PC-9 (cell line): ENCODE results near the gene DCLRE1C. TPM values are rescaled to one million over a fixed set of nuclear protein-coding genes. Genes with fewer than 3 reads are reported as not detected.
A peak's percentile ranks its signal among the peaks of the same experiment; 100 is the strongest.
"Not testable (repeated sequence)": the region's sequence is repeated elsewhere in the genome, so short reads cannot be mapped to it uniquely, and the experiment has no call there.

Source experiments
- BruUV-seq: library from RNA; stranded (reverse); fragments of 400-500 nt; replicated peaks from 2 replicates; lab custom pipeline; 2021; lab: Mats Ljungman, UMichigan
- CTCF ChIA-PET: fragments of 300-600 bp; sonication (Branson Sonifier 250); formaldehyde crosslinking; loops from one replicate; lab custom pipeline; 2022; ENCODE audit warnings: antibody characterized with exemption; lab: Charles Lee
- POLR2A ChIA-PET: fragments of 300-600 bp; sonication (Branson Sonifier 250); formaldehyde crosslinking; loops from one replicate; lab custom pipeline; 2022; ENCODE audit warnings: antibody characterized with exemption; ENCODE audit not compliant: unreplicated experiment; lab: Charles Lee
- DNase-seq, 2 experiments: peaks; one replicate each; pipeline versions ENCODE4 v3.0.0 to v3.0.0-alpha.2; 2015 to 2022; ENCODE audit warnings: mixed read lengths in 1 of 2
- H2AFZ ChIP-seq: fragments of 200-600 bp; sonication (generic); 2 replicates; pipeline ENCODE4 v1.8.1; 2017; ENCODE audit warnings: antibody characterized with exemption
- H3F3A ChIP-seq: fragments of 200-600 bp; sonication (generic); 2 replicates; pipeline ENCODE4 v1.8.1; 2017; ENCODE audit warnings: antibody characterized with exemption, mild to moderate bottlenecking, low read depth; ENCODE audit not compliant: insufficient read depth
- H3K27ac ChIP-seq: fragments of 200-600 bp; sonication (generic); 2 replicates; pipeline ENCODE4 v1.6.1; 2016; ENCODE audit warnings: mixed run types
- H3K27me3 ChIP-seq: fragments of 200-600 bp; sonication (generic); 2 replicates; pipeline ENCODE4 v1.6.1; 2016; ENCODE audit warnings: low read depth, mixed run types; ENCODE audit not compliant: insufficient read depth
- H3K36me3 ChIP-seq: fragments of 200-600 bp; sonication (generic); 2 replicates; pipeline ENCODE4 v1.6.1; 2016; ENCODE audit warnings: low read depth, mixed run types
- H3K4me1 ChIP-seq: fragments of 200-600 bp; sonication (generic); replicated peaks from 2 replicates; pipeline ENCODE4 v1.6.1; 2016; ENCODE audit warnings: mixed run types; ENCODE audit not compliant: insufficient read depth
- H3K4me2 ChIP-seq: fragments of 200-600 bp; sonication (generic); 2 replicates; pipeline ENCODE4 v1.6.1; 2017; ENCODE audit warnings: mixed run types
- H3K4me3 ChIP-seq: fragments of 200-600 bp; sonication (generic); 2 replicates; pipeline ENCODE4 v1.6.1; 2016; ENCODE audit warnings: mixed run types
- H3K79me2 ChIP-seq: fragments of 200-600 bp; sonication (generic); 2 replicates; pipeline ENCODE4 v1.6.1; 2017; ENCODE audit warnings: low read depth, mixed run types
- H3K9me2 ChIP-seq: fragments of 200-600 bp; sonication (generic); 2 replicates; pipeline ENCODE4 v1.8.1; 2017; ENCODE audit warnings: mild to moderate bottlenecking; ENCODE audit not compliant: insufficient read depth
- H3K9me3 ChIP-seq: fragments of 200-600 bp; sonication (generic); 2 replicates; pipeline ENCODE4 v1.8.1; 2016; ENCODE audit warnings: low read depth; ENCODE audit not compliant: insufficient read depth
- H4K20me1 ChIP-seq: fragments of 200-600 bp; sonication (generic); 2 replicates; pipeline ENCODE4 v1.8.1; 2017; ENCODE audit not compliant: insufficient read depth
- EZH2 ChIP-seq: fragments of 200-600 bp; sonication (generic); IDR thresholded peaks from 2 replicates; pipeline ENCODE4 v1.8.0; 2017; ENCODE audit warnings: antibody characterized with exemption, low read depth
- intact Hi-C: fragments of 100-400 bp; cut with micrococcal nuclease; formaldehyde crosslinking; loops from one replicate; pipeline ENCODE4 v1.10.0; 2022; ENCODE audit not compliant: unreplicated experiment
- total RNA-seq: library from RNA; stranded (reverse); gene quantifications from 2 replicates; pipeline ENCODE4 v1.2.3, GENCODE V29; 2021
- TF ChIP-seq, protein P1 (sequence below): fragments of 200-600 bp; sonication (generic); conservative IDR thresholded peaks from 2 replicates; pipeline ENCODE4 v1.6.1; 2017; ENCODE audit warnings: mixed run types, antibody characterized with exemption, mild to moderate bottlenecking, moderate library complexity

Gene DCLRE1C
- total RNA-seq, 1 experiment from 2014 or later: 14.0 TPM

DNA sequence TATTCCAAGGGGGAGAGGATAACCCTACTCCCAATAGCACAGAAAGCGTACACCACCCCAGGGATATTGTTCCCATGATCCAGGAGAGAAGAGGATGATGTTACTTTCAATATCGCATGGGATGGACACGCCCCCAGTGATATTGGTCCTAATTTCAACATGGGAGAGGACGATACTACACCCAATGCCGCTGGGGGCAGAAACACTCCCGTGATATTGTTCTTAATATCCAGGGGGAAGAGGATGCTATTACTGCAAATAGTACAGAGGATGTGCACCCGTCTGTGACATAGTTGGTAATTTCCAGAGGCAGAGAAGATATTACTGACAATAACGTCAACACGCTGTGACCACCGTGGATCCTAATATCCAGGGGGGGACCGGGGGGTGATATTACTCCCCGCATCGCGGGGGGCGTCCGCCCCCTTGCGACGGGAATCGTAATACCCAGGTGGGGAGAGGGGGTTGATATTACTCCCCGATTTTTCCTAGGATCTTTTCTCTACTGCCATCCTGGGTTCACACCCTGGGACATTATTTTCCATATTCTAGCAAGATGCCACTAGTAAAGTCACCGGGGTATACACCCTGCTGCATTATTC, 21.9 kb upstream of the DCLRE1C start:
- Histone ChIP-seq H3K4me3 (peak overlapping the region; percentile 42; the same call in 1 of the 2 replicates), H4K20me1 (no peaks in the 10 kb centered on the region), H3K27me3 (no peaks in the 10 kb centered on the region), H3K9me2 (no peaks in the 10 kb centered on the region), H3F3A (no peaks in the 10 kb centered on the region), H3K36me3 (no peaks in the 10 kb centered on the region), H3K79me2 (no peaks in the 10 kb centered on the region), H3K4me1 (no peaks in the 10 kb centered on the region), H3K9me3 (no peaks in the 10 kb centered on the region), H3K4me2 (peak overlapping the region; percentile 68), H2AFZ (no peak overlapping the region), H3K27ac (no peak overlapping the region)
- intact Hi-C loops: no loop called here
- TF ChIP-seq EZH2: no peak
- TF ChIP-seq, protein P1, sequence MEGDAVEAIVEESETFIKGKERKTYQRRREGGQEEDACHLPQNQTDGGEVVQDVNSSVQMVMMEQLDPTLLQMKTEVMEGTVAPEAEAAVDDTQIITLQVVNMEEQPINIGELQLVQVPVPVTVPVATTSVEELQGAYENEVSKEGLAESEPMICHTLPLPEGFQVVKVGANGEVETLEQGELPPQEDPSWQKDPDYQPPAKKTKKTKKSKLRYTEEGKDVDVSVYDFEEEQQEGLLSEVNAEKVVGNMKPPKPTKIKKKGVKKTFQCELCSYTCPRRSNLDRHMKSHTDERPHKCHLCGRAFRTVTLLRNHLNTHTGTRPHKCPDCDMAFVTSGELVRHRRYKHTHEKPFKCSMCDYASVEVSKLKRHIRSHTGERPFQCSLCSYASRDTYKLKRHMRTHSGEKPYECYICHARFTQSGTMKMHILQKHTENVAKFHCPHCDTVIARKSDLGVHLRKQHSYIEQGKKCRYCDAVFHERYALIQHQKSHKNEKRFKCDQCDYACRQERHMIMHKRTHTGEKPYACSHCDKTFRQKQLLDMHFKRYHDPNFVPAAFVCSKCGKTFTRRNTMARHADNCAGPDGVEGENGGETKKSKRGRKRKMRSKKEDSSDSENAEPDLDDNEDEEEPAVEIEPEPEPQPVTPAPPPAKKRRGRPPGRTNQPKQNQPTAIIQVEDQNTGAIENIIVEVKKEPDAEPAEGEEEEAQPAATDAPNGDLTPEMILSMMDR: peak; percentile 56
- no TSS peak for BruUV-seq
- ChIA-PET CTCF (no interaction called here), POLR2A (no interaction called here)
- peak in 1 of 2 experiments; percentile 38 for DNase-seq

DNA sequence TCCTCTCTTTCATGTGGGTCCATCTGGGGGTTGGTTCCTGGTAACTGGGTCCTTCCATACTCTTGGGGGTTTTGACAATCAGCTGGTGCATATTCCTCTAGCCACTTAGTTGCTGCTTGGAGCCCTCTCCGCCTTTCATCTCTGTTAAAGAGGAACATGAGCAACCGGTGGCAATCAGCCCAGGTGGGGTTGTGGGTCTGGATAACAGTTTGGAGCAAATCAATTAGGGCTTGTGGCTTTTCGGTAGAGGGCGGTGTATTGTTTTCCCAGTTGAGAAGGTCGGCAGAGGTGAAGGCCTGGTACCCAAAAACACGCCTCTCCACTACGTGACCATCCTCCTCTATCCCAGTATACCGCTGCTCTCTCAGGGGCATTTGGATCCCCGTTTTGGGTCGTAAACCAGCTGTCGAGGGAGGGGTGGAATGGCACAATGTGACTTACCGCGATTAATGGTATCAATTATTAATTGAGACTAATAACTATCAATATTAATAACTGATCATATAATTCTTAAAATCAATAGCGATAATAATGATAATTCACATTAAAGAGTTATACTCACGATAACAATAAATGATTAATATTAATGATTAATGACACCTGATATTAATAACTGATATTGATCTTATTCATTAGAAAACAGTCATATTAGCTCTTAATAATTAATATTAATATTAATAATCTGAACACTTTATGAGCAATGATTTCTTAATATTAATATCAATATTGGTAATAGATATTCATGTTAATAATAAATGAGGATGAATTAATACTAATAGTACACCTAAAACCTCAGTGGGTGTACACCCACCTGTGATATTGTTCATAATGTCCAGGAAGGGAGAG, 20.5 kb upstream of the DCLRE1C start:
- H3K4me2 ChIP-seq, H3K79me2 ChIP-seq, H3K4me3 ChIP-seq, BruUV-seq, H4K20me1 ChIP-seq, intact Hi-C loops, H3K27me3 ChIP-seq, H3K4me1 ChIP-seq, H3K27ac ChIP-seq, H3K36me3 ChIP-seq, DNase-seq, H3K9me3 ChIP-seq, H3F3A ChIP-seq, POLR2A ChIA-PET, H2AFZ ChIP-seq, H3K9me2 ChIP-seq, CTCF ChIA-PET: not testable (repeated sequence)

DNA sequence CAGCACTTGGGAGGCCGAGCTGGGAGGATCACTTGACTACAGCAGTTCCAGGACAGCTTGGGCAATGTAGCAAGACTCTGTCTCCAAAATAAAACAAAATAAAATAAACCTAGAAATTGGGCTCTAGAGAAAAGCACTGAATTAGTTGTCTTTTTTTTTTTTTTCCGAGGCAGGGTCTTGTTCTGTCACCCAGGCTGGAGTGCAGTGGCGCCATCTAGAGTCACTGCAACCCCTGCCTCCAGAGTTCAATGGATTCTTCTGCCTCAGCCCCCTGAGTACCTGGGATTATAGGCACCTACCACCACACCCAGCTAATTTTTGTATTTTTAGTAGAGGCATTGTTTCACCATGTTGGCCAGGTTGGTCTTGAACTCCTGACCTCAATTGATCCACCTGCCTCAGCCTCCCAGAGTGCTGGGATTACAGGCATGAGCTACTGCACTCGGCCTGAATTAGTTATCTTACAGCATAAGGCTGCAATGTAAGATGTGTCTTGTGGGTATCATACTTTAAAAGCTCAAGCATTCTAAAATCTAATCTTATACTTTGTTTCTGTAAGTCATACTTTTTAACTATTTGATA, 18.1 kb upstream of the DCLRE1C start:
- POLR2A ChIA-PET: no interaction called here
- H3K27ac ChIP-seq: no peak overlapping the region
- H3F3A ChIP-seq: no peaks in the 10 kb centered on the region
- DNase-seq: peak in 1 of 2 experiments; percentile 29
- CTCF ChIA-PET: interaction anchor here (0.6 to 0.8 kb wide), 3 partner anchors 19 to 418 kb away, joined by 3 to 6 read pairs (median 3); no protein-coding TSS in a partner anchor
- no peaks in the 10 kb centered on the region for H3K9me3 ChIP-seq
- no peaks in the 10 kb centered on the region for H4K20me1 ChIP-seq
- intact Hi-C loops: no loop called here
- no peaks in the 10 kb centered on the region for H3K79me2 ChIP-seq
- TF ChIP-seq, protein P1: peak; percentile 53
- TF ChIP-seq EZH2: no peak
- H3K27me3 ChIP-seq: no peaks in the 10 kb centered on the region
- H3K4me3 ChIP-seq: no peak overlapping the region
- H3K9me2 ChIP-seq: no peaks in the 10 kb centered on the region
- H2AFZ ChIP-seq: no peak overlapping the region
- no TSS peak for BruUV-seq
- no peak overlapping the region for H3K4me2 ChIP-seq
- no peaks in the 10 kb centered on the region for H3K36me3 ChIP-seq
- no peaks in the 10 kb centered on the region for H3K4me1 ChIP-seq
